ELF-1 (cell line): ENCODE results near the gene IQCH.

Experiments
- DNase-seq: peaks from one replicate; pipeline ENCODE4 v3.0.0-alpha.2; 2016; ENCODE audit warnings: low read depth, low spot score

Gene IQCH

DNA sequence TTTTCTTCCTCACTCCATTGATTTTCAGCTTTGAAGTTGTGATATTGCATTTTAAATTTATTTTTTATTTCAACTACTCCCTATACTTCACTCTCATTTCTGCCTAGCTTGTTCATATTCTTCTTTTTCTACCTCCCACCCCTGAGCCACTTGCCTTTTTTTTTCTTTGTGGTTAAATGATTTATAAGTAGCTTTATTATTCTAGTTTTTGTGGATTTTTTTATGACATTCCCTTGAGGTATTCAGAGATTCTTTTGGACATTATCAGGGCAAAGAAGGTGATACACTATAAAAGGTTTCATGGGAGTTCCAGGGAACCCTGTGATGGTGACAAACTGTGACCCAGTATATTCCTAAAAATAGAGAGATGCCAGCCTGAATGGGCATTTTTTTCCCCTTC lies 269.6 kb downstream of the IQCH start:
- DNase-seq = no peak

GRCh38 chr15:67528513-67528912 lies 273.9 kb downstream of the IQCH start:
- no peak for DNase-seq

DNA sequence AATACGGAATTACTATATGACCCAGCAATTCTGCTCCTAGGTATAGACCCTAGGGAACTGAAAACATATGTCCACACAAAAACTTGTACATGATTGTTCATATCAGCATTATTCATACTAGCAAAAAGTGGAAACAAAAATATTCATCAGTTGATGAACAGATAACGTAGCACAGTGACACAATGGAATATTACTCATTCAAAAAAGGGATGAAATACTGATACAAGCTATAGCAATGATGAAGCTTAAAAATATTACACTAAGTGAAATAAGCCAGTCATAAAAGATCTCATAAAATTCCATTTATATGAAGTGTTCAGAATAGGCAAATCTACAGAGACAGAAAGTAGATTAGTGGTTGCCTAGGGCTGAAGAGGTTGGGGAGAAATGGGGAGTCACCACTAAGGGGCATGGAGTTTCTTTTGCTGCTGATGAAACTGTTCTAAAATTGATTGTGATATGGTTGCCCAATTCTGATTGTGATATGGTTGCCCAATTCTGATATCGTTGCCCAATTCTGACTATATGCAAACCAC lies 276.9 kb downstream of the IQCH start:
- no peak for DNase-seq

DNA sequence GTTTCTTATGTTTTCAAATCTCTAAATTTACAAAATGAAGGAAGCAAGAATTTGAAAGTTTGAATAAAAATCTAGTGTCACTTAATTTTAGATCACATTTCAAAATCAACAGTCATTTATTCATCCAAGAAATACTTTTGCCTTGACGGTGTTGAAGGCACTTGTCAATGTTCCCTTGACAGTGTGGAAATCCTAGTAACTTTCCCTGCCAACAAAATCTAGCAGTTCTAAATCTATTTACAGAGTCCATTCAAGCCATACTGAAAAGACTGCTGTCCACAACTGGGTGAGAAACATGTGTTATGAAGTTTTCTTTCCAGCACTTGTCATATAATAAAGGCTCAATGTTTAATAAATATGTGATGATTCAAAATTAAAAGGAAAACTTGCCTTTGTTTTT lies 279.3 kb downstream of the IQCH start:
- no peak for DNase-seq

DNA sequence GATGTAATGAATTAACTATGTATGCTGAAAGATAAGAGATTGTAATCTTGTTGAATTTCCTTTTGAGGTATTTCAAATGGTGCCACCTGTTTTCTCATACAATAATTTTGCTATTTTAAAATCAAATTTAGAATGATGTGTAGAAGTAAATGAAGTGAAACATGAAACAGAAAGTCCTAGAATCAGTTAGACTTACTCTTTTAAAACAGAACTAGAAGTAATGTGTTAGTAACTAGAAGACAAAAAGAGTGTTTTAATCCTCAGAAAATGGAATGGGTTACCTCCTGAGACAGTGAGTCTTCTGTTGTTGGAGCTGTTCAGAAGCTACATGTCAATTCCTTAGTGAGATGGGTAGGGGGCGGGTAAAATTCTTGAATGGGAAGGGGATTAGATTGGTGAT lies 279.8 kb downstream of the IQCH start:
- DNase-seq = no peak

- DNase-seq = no peak
Measured at GRCh38 chr15:67537771-67538170, 283.2 kb downstream of the IQCH start.

DNA sequence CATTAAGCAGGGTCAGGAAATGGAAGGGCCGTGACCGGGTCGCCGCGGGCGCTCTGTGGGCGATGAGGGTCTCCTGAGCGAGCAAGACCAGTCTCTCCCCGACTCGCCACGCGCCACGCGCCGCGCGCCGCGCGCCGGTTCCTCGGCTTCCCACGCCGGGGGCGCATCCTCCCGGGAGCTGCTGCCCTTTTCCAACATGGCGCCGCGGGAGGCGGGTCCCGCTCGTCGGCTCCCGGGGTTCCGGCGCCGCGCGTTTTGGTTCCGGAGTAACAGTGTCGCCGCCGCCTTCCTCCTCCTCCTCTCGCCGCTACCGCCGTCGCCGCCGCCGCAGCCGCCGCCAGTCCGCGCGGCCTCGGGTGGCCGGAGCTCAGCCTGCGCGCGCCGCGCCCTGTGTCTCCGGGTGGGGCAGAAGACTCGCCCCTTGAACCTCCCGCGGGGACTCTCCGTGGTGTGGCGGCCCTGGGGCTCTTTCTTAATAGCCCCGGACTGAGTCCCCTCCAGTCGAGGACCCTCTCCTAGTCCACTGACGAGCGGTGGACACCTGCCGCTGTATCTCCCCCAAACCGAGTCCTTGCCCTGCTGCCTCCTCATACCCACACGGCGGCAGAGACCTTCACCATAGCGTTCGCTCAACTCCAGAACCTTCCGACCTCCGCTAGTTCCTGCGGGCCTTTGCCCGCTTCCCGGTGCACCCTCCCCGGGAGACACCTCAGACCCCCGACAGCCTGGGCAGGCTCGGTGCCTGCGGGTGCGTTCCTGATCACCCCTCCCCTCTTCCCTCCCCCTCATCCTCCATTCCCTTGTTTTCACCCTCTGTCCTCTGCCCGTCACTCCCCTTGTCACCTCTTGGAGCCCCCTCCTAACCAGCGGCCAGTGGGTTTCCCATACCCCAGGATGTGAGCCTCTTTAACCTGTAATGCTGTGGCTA lies 288.1 kb downstream of the IQCH start, which contains the start of gene MAP2K5:
Gene MAP2K5 (plus strand): TSS at position 284 of the 928 bp plus-strand sequence. CDS start 633 bp downstream, at position 917.
- peak; percentile 71 for DNase-seq

- DNase-seq = peak; percentile 28
Measured at GRCh38 chr15:67543348-67543718, 288.7 kb downstream of the IQCH start.

GRCh38 chr15:67544475-67544874 lies 289.9 kb downstream of the IQCH start:
- no peak for DNase-seq

GRCh38 chr15:67545864-67546263 lies 291.3 kb downstream of the IQCH start:
- DNase-seq = no peak

DNA sequence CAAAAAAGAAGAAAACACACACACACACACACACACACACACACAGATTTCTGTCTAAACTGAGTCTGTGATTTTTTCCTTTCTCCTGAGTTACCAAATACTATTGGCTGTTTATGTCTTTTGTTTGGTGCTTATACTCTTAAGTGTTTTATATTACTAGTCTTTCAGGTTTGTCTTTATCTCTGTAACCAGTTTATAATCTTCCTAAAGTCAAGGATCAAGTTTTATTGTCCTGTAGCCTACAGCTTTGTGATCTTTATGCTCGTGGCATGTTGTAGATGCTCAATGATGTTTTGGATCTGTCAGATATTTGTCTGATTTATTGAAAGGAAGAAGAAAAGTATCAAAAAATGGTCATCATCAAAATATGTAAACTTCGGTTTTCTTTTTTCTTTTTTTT lies 292.5 kb downstream of the IQCH start:
- DNase-seq = no peak

- no peak for DNase-seq
Measured at GRCh38 chr15:67547836-67548235, 293.2 kb downstream of the IQCH start.

DNA sequence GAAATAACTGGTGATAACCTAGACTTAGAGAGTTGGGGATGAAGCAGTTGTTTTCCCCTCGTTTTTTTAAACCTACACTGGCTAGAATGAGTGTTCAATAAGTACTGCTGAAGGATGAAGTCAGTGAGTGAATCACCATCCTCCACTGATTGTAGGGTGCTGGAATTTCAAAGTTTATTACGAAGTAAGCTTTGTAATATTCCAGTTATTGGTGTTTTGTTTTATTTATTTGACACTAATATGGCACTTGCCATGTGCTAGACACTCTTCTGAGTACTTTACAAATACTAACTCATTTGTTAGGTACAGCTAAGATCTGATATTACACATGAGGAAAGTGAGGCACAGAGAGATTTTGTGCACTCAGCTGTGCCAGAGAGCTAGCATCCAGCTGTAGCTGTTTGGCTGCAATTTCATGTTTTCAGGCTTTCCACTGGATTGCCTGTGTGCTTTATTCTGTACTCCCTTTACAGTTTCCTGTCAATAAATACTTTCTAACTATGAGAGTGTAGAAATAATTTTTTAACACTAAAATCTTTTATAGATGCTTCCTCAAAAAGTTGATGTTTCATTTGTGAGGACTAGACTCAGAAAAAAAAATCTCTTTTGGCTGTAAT lies 293.8 kb downstream of the IQCH start:
- DNase-seq = no peak

DNA sequence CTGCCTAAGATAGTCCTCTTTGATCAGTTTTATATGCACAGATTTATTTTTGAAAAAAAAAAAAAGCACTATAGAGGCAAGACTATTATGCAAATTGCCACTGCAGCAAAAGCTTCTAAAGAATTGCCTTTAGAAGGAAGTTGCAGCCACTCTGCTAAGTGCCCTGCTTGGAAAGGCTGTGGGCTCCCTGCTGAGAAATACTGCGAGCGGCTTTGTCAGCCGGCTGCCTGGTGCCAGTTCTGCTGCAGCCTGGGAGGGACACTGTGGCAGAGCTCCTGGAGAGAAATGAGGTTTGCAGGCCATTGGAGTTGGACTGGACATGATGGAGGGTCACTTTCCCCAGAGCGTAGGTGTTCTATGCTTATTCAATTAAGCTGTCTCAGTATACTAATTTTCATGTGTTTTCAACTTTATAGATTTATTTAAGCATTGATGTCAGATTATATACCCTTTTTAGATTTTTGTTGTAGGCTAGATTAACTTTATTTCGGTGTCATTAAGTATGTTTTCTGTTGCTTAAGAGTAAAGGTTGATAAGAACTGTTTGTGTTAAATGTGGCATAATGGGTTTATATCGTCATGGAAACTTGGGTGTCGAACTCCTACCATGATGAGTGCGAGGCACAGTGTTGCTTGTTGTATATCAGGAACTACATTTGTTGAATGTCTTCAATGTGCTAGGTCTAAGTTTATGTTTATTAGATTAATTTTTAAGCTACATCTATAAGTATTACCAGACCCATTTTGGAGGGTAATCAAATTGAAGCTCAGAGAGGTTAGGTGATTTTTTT lies 294.5 kb downstream of the IQCH start:
- peak; percentile 75 for DNase-seq

GRCh38 chr15:67549736-67550135 lies 295.1 kb downstream of the IQCH start:
- DNase-seq = no peak

- no peak for DNase-seq
Measured at GRCh38 chr15:67550522-67550921, 295.9 kb downstream of the IQCH start.

- no peak for DNase-seq
Measured at GRCh38 chr15:67551207-67551743, 296.7 kb downstream of the IQCH start.
